A549 (cell line): ENCODE measurements around the gene RCSD1. TPM values are rescaled to one million over a fixed set of nuclear protein-coding genes. Genes with fewer than 3 reads are reported as not detected.

Source experiments
- ATAC-seq, 2 experiments: fragments of 200-7000 bp in 1 of 2; fragments of >200 bp in 1 of 2; cut with Nextera tagmentation in 1 of 2; cut with Tn5 transposase in 1 of 2; 3 replicates each; pipeline versions ENCODE4 v1.8.0 to v1.9.1; 2018 to 2020; ENCODE audit warnings: mild to moderate bottlenecking in 1 of 2, moderate library complexity in 1 of 2
- CTCF ChIA-PET: fragments of 300-600 bp; sonication (Branson Sonifier 250); formaldehyde crosslinking; extraction: SDS; loops from one replicate; lab custom pipeline; 2021; ENCODE audit warnings: antibody characterized with exemption, inconsistent platforms; lab: Yijun Ruan, JAX
- POLR2A ChIA-PET: fragments of 350-600 bp; formaldehyde crosslinking; extraction: SDS; loops from one replicate; lab custom pipeline; 2021; ENCODE audit warnings: antibody characterized with exemption, inconsistent platforms; lab: Yijun Ruan, JAX
- DNase-seq, 2 experiments: peaks; one replicate each; pipeline versions ENCODE4 v3.0.0 to v3.0.0-alpha.2; 2011 to 2016; ENCODE audit warnings: low read depth in 1 of 2, low spot score in 1 of 2
- FAIRE-seq: peaks from 2 replicates; lab custom pipeline; 2011; peaks lifted over from hg19 to GRCh38; lab: Jason Lieb, UNC
- H3K27ac ChIP-seq, 2 experiments: fragments of >200 bp; sonication (Bioruptor Twin); formaldehyde crosslinking; 3 replicates each; pipeline ENCODE4 v1.5.1; 2016 to 2017
- H3K4me1 ChIP-seq: fragments of >200 bp; sonication (Bioruptor Twin); formaldehyde crosslinking; 3 replicates; pipeline ENCODE4 v1.6.1; 2016
- H3K4me2 ChIP-seq: fragments of >200 bp; sonication (Bioruptor Twin); formaldehyde crosslinking; 3 replicates; pipeline ENCODE4 v1.6.1; 2016
- H3K4me3 ChIP-seq: fragments of >200 bp; sonication (Bioruptor Twin); formaldehyde crosslinking; 3 replicates; pipeline ENCODE4 v1.5.1; 2016
- H3K9me3 ChIP-seq: fragments of >200 bp; sonication (Bioruptor Twin); formaldehyde crosslinking; 3 replicates; pipeline ENCODE4 v1.6.1; 2016
- CTCF ChIP-seq: fragments of >200 bp; sonication (Bioruptor Twin); formaldehyde crosslinking; IDR thresholded peaks from 3 replicates; pipeline ENCODE4 v1.5.1; 2016
- E2F6 ChIP-seq: IDR thresholded peaks from 2 replicates; pipeline ENCODE4 v1.6.1; 2012; ENCODE audit warnings: low read depth, borderline replicate concordance
- ELK1 ChIP-seq: fragments of 150-350 bp; IDR thresholded peaks from 2 replicates; pipeline ENCODE4 v1.6.1; 2014; ENCODE audit warnings: low read depth, mild to moderate bottlenecking, low read length
- EP300 ChIP-seq, 2 experiments: fragments of >200 bp; sonication (Bioruptor Twin); formaldehyde crosslinking; IDR thresholded peaks; 2 replicates in 1 of 2; 3 replicates in 1 of 2; pipeline ENCODE4 v1.6.1; 2016 to 2017
- FOSB ChIP-seq: fragments of 250-450 bp; sonication (Bioruptor Pico); IDR thresholded peaks from 2 replicates; pipeline ENCODE4 v1.5.0; 2020; ENCODE audit warnings: mild to moderate bottlenecking, moderate library complexity
- FOSL2 ChIP-seq, 2 experiments: fragments of 450-650 bp in 1 of 2; fragments of >200 bp in 1 of 2; sonication (Bioruptor Twin) in 1 of 2; formaldehyde crosslinking; IDR thresholded peaks; 2 replicates each; pipeline versions ENCODE4 v1.5.0 to v1.6.1; 2016 to 2020; ENCODE audit warnings: mild to moderate bottlenecking in 1 of 2, moderate library complexity in 1 of 2
- HMGXB4 ChIP-seq: fragments of 250-450 bp; sonication (Bioruptor Pico); IDR thresholded peaks from 2 replicates; pipeline ENCODE4 v1.5.0; 2021; ENCODE audit warnings: mild to moderate bottlenecking, moderate library complexity, borderline replicate concordance
- HOXB13 ChIP-seq: fragments of 250-450 bp; sonication (Bioruptor Pico); IDR thresholded peaks from 2 replicates; pipeline ENCODE4 v1.5.0; 2020; ENCODE audit warnings: low read depth, mild to moderate bottlenecking, moderate library complexity
- KDM1A ChIP-seq: fragments of 200-600 bp; sonication (generic); IDR thresholded peaks from 2 replicates; pipeline ENCODE4 v1.6.1; 2016; ENCODE audit warnings: low read depth, mild to moderate bottlenecking
- MAFK ChIP-seq: fragments of 450-650 bp; IDR thresholded peaks from 2 replicates; pipeline ENCODE4 v1.6.1; 2014; ENCODE audit not compliant: partially characterized antibody
- NFE2L2 ChIP-seq: fragments of 150-350 bp; conservative IDR thresholded peaks from 2 replicates; pipeline ENCODE4 v1.6.1; 2014; ENCODE audit warnings: low read length
- NR3C1 ChIP-seq: fragments of >200 bp; sonication (Bioruptor Twin); formaldehyde crosslinking; IDR thresholded peaks from 3 replicates; pipeline ENCODE4 v1.6.1; 2017
- RAD21 ChIP-seq, 2 experiments: fragments of >200 bp in 1 of 2; sonication (Bioruptor Twin) in 1 of 2; formaldehyde crosslinking in 1 of 2; IDR thresholded peaks in 1 of 2; conservative IDR thresholded peaks in 1 of 2; 2 replicates in 1 of 2; 3 replicates in 1 of 2; pipeline ENCODE4 v1.6.1; 2012 to 2018; ENCODE audit warnings: inconsistent platforms in 1 of 2
- RARB ChIP-seq: fragments of 250-450 bp; sonication (Bioruptor Pico); IDR thresholded peaks from 2 replicates; pipeline ENCODE4 v1.8.0; 2021; ENCODE audit warnings: mild to moderate bottlenecking, moderate library complexity
- REST ChIP-seq: fragments of 200-600 bp; sonication (generic); IDR thresholded peaks from 2 replicates; pipeline ENCODE4 v1.6.1; 2016; ENCODE audit warnings: antibody characterized with exemption, mild to moderate bottlenecking, moderate library complexity
- SMC3 ChIP-seq: fragments of >200 bp; sonication (Bioruptor Twin); formaldehyde crosslinking; IDR thresholded peaks from 3 replicates; pipeline ENCODE4 v1.6.1; 2018; ENCODE audit warnings: inconsistent platforms
- TFCP2L1 ChIP-seq: fragments of 250-450 bp; sonication (Bioruptor Pico); IDR thresholded peaks from 2 replicates; pipeline ENCODE4 v1.5.0; 2021; ENCODE audit warnings: mild to moderate bottlenecking
- TP53 ChIP-seq: fragments of 250-450 bp; sonication (Bioruptor Pico); IDR thresholded peaks from 2 replicates; pipeline ENCODE4 v1.5.0; 2021; ENCODE audit warnings: mild to moderate bottlenecking, moderate library complexity
- WGBS: methylation state at CpG from one replicate; pipeline ENCODE4 v1.1.6; 2017; ENCODE audit errors: missing lambda C conversion rate; 5-methylcytosine and 5-hydroxymethylcytosine counted together
- polyA plus RNA-seq, 4 experiments: library from polyadenylated mRNA; depleted of rRNA in 3 of 4; stranded (reverse); fragments of >200 nt; fragmentation: RNase III in 1 of 4; extraction: RNeasy Plus Mini Kit Qiagen cat#74134 plus additional on column Dnase treatment in 1 of 4; gene quantifications; 2 replicates in 3 of 4; 3 replicates in 1 of 4; pipeline ENCODE4 v1.2.3, GENCODE V29; 2011 to 2017

The RCSD1 gene
- polyA plus RNA-seq, 2 of the 4 experiments (the other 2 are of a cell fraction), result not detected

GRCh38 chr1:167594822-167595221 is 35.2 kb upstream of the RCSD1 start:
- TF ChIP-seq EP300 (IDR thresholded peaks at IDR 0.05) (no peak), RARB (CRISPR knock-in tag) (no peak), FOSB (CRISPR knock-in tag) (no peak), REST (no peak), NFE2L2 (no peak), TFCP2L1 (CRISPR knock-in tag) (no peak)
- ATAC-seq, result no peak
- Histone ChIP-seq H3K9me3 (no peaks in the 10 kb centered on the region), H3K4me2 (no peak overlapping the region), H3K27ac (no peak overlapping the region), H3K4me3 (no peak overlapping the region), H3K4me1 (peaks cover under 1% of the 10 kb centered on the region; the same call in 1 of the 3 replicates)
- no peak for DNase-seq
- POLR2A ChIA-PET, result no interaction called here
- WGBS, result 76% methylated on average over 6 of the region's 6 CpGs
- CTCF ChIA-PET, result interaction anchor here (0.6 to 2.6 kb wide), 3 partner anchors 20 to 92 kb away, joined by 3 to 21 read pairs (median 4); no protein-coding TSS in a partner anchor
- FAIRE-seq, result no peak

- Histone ChIP-seq H3K4me3 (no peak overlapping the region), H3K27ac (0 out of 6 replicates have a peak overlapping the region, but pooled peaks of 1 of the 2 experiments have one; percentile 0), H3K4me1 (peaks cover 15% of the 10 kb centered on the region; the same call in 2 of the 3 replicates), H3K9me3 (no peaks in the 10 kb centered on the region), H3K4me2 (peak overlapping the region; percentile 23)
- TF ChIP-seq HMGXB4 (CRISPR knock-in tag) (no peak), SMC3 (peak; percentile 87), HOXB13 (CRISPR knock-in tag) (no peak), KDM1A (no peak), TP53 (CRISPR knock-in tag) (no peak), ELK1 (no peak), CTCF (peak; percentile 71), FOSL2 (IDR thresholded peaks at IDR 0.05) (no peak), FOSL2 (CRISPR knock-in tag; IDR thresholded peaks at IDR 0.05) (no peak), RAD21 (conservative IDR thresholded peaks at IDR 0.05 in 1 of 2, IDR thresholded peaks at IDR 0.05 in 1 of 2) (peak; percentile 81 to 82), E2F6 (no peak), NR3C1 (no peak), TFCP2L1 (CRISPR knock-in tag) (no peak), MAFK (peak; percentile 29)
- 12% methylated on average over 5 of the region's 5 CpGs for WGBS
- ChIA-PET CTCF (interaction anchor here (0.6 to 7.5 kb wide), 38 partner anchors 9 to 485 kb away, joined by 3 to 115 read pairs (median 5); no protein-coding TSS in a partner anchor), POLR2A (no interaction called here)
- FAIRE-seq (peak; percentile 36), DNase-seq (peak in 1 of 2 experiments; percentile 42), ATAC-seq (peak; percentile 86 to 87)
Measured at GRCh38 chr1:167599957-167600581, 30.0 kb upstream of the RCSD1 start.
